ENCODE data around the gene LILRA1. TPM values are rescaled to one million over a fixed set of nuclear protein-coding genes. Genes with fewer than 3 reads are reported as not detected.
"Not testable (repeated sequence)": the region's sequence is repeated elsewhere in the genome, so short reads cannot be mapped to it uniquely, and the experiment has no call there.

The LILRA1 gene
- total RNA-seq, 1 donor from 2014 or later: not detected

- no peak for DNase-seq (ENCODE audit: low read depth in 2 of 2)
Observed at GRCh38 chr19:54576411-54576976, 16.9 kb upstream of the LILRA1 start.

GRCh38 chr19:54577334-54577733, 16.1 kb upstream of the LILRA1 start:
- no peak for DNase-seq (ENCODE audit: low read depth in 2 of 2)

GRCh38 chr19:54578268-54578667, 15.2 kb upstream of the LILRA1 start:
- DNase-seq (ENCODE audit: low read depth in 2 of 2): not testable (repeated sequence)

- no peak for DNase-seq (ENCODE audit: low read depth in 2 of 2)
Observed at GRCh38 chr19:54586397-54586796, 7.0 kb upstream of the LILRA1 start.

- no peak for DNase-seq (ENCODE audit: low read depth in 2 of 2)
Observed at GRCh38 chr19:54587026-54587425, 6.4 kb upstream of the LILRA1 start.

GRCh38 chr19:54593931-54594626, 647 bp downstream of the LILRA1 start:
- DNase-seq (ENCODE audit: low read depth in 2 of 2): not testable (repeated sequence)

GRCh38 chr19:54594737-54595136, 1.3 kb downstream of the LILRA1 start:
- no peak for DNase-seq (ENCODE audit: low read depth in 2 of 2)

- not testable (repeated sequence) for DNase-seq (ENCODE audit: low read depth in 2 of 2)
Observed at GRCh38 chr19:54595680-54596436, 2.4 kb downstream of the LILRA1 start.

- DNase-seq (ENCODE audit: low read depth in 2 of 2): no peak
Observed at GRCh38 chr19:54600212-54600611, 6.8 kb downstream of the LILRA1 start.

GRCh38 chr19:54606230-54606629, 12.8 kb downstream of the LILRA1 start:
- no peak for DNase-seq (ENCODE audit: low read depth in 2 of 2)

- DNase-seq (ENCODE audit: low read depth in 2 of 2): no peak
Observed at GRCh38 chr19:54606891-54607784, 13.7 kb downstream of the LILRA1 start.

GRCh38 chr19:54607785-54608150, 14.3 kb downstream of the LILRA1 start:
- no peak for DNase-seq (ENCODE audit: low read depth in 2 of 2)

- DNase-seq (ENCODE audit: low read depth in 2 of 2): no peak
Observed at GRCh38 chr19:54608205-54608604, 14.8 kb downstream of the LILRA1 start.

- DNase-seq (ENCODE audit: low read depth in 2 of 2): no peak
Observed at GRCh38 chr19:54608792-54609191, 15.4 kb downstream of the LILRA1 start.

- no peak for DNase-seq (ENCODE audit: low read depth in 2 of 2)
Observed at GRCh38 chr19:54609356-54609791, 15.9 kb downstream of the LILRA1 start.

- DNase-seq (ENCODE audit: low read depth in 2 of 2): no peak
Observed at GRCh38 chr19:54612428-54612827, 19.0 kb downstream of the LILRA1 start.

- DNase-seq (ENCODE audit: low read depth in 2 of 2): no peak
Observed at GRCh38 chr19:54614726-54615125, 21.3 kb downstream of the LILRA1 start.

- no peak for DNase-seq (ENCODE audit: low read depth in 2 of 2)
Observed at GRCh38 chr19:54616057-54616456, 22.6 kb downstream of the LILRA1 start.

GRCh38 chr19:54616821-54617560, 23.6 kb downstream of the LILRA1 start:
- DNase-seq (ENCODE audit: low read depth in 2 of 2): no peak

GRCh38 chr19:54620464-54620863, 27.0 kb downstream of the LILRA1 start:
- DNase-seq (ENCODE audit: low read depth in 2 of 2): no peak

GRCh38 chr19:54622431-54622830, 29.0 kb downstream of the LILRA1 start:
- DNase-seq (ENCODE audit: low read depth in 2 of 2): no peak
